ENCODE results near the gene FAM53B.
"Not testable (repeated sequence)": the region's sequence is repeated elsewhere in the genome, so short reads cannot be mapped to it uniquely, and the experiment has no call there.

Gene FAM53B

GRCh38 chr10:124588736-124589490 is 155.3 kb downstream of the FAM53B start:
- Histone ChIP-seq H3K9me3 (replicated peaks; ENCODE audit: insufficient read depth, low read length) (no peaks in the 10 kb centered on the region), H3K9ac (ENCODE audit: low read length) (no peak overlapping the region), H3K4me3 (ENCODE audit: low read length) (no peak overlapping the region), H4K20me1 (ENCODE audit: insufficient read depth, low read length) (no peaks in the 10 kb centered on the region), H3K4me2 (ENCODE audit: low read depth, low read length) (no peak overlapping the region), H3K27me3 (replicated peaks; ENCODE audit: insufficient read depth, low read length) (peaks cover 11% of the 10 kb centered on the region; the same call in 1 of the 2 replicates), H3K4me1 (ENCODE audit: low read length) (0 out of 2 replicates have a peak, but pooled peaks cover 4% of the 10 kb centered on the region), H3K79me2 (ENCODE audit: low read length) (no peaks in the 10 kb centered on the region), H3K9me2 (replicated peaks; ENCODE audit: insufficient read depth, low read length) (no peaks in the 10 kb centered on the region), H2AFZ (ENCODE audit: low read length) (no peak overlapping the region), H3F3A (ENCODE audit: insufficient read depth, low read length) (no peaks in the 10 kb centered on the region), H3K36me3 (replicated peaks; ENCODE audit: insufficient read depth, low read length) (no peaks in the 10 kb centered on the region), H3K27ac (ENCODE audit: low read length) (no peak overlapping the region)
- TF ChIP-seq EZH2phosphoT487 (IDR thresholded peaks at IDR 0.05; ENCODE audit: low read length), result no peak
- TF ChIP-seq CTCF (IDR thresholded peaks at IDR 0.05; ENCODE audit: low read length), result no peak
- no peak for TF ChIP-seq EZH2 (optimal IDR thresholded peaks at IDR 0.05; ENCODE audit: low read depth, low read length)
- DNase-seq, result no peak

GRCh38 chr10:124588341-124588735 is 155.8 kb downstream of the FAM53B start:
- not testable (repeated sequence) for DNase-seq; H3K9me2 ChIP-seq (replicated peaks; ENCODE audit: insufficient read depth, low read length); H3K4me2 ChIP-seq (ENCODE audit: low read depth, low read length); H3K36me3 ChIP-seq (replicated peaks; ENCODE audit: insufficient read depth, low read length); H3K27ac ChIP-seq (ENCODE audit: low read length); H3K9me3 ChIP-seq (replicated peaks; ENCODE audit: insufficient read depth, low read length); H4K20me1 ChIP-seq (ENCODE audit: insufficient read depth, low read length); H3F3A ChIP-seq (ENCODE audit: insufficient read depth, low read length); H2AFZ ChIP-seq (ENCODE audit: low read length); H3K79me2 ChIP-seq (ENCODE audit: low read length); H3K9ac ChIP-seq (ENCODE audit: low read length); H3K4me3 ChIP-seq (ENCODE audit: low read length); H3K4me1 ChIP-seq (ENCODE audit: low read length)
- H3K27me3 ChIP-seq (replicated peaks; ENCODE audit: insufficient read depth, low read length), result peaks cover 11% of the 10 kb centered on the region; the same call in 1 of the 2 replicates

GRCh38 chr10:124587811-124588211 is 156.4 kb downstream of the FAM53B start:
- no peak overlapping the region for H3K27ac ChIP-seq (ENCODE audit: low read length)
- H3K9me2 ChIP-seq (replicated peaks; ENCODE audit: insufficient read depth, low read length), result no peaks in the 10 kb centered on the region
- no peaks in the 10 kb centered on the region for H3F3A ChIP-seq (ENCODE audit: insufficient read depth, low read length)
- H3K79me2 ChIP-seq (ENCODE audit: low read length), result no peaks in the 10 kb centered on the region
- H4K20me1 ChIP-seq (ENCODE audit: insufficient read depth, low read length), result no peaks in the 10 kb centered on the region
- H3K9me3 ChIP-seq (replicated peaks; ENCODE audit: insufficient read depth, low read length), result no peaks in the 10 kb centered on the region
- no peak overlapping the region for H2AFZ ChIP-seq (ENCODE audit: low read length)
- H3K9ac ChIP-seq (ENCODE audit: low read length), result no peak overlapping the region
- no peak for TF ChIP-seq EZH2 (optimal IDR thresholded peaks at IDR 0.05; ENCODE audit: low read depth, low read length)
- H3K4me2 ChIP-seq (ENCODE audit: low read depth, low read length), result no peak overlapping the region
- no peaks in the 10 kb centered on the region for H3K36me3 ChIP-seq (replicated peaks; ENCODE audit: insufficient read depth, low read length)
- no peak overlapping the region for H3K4me3 ChIP-seq (ENCODE audit: low read length)
- DNase-seq, result no peak
- H3K4me1 ChIP-seq (ENCODE audit: low read length), result 0 out of 2 replicates have a peak, but pooled peaks cover 4% of the 10 kb centered on the region
- peaks cover 11% of the 10 kb centered on the region; the same call in 1 of the 2 replicates for H3K27me3 ChIP-seq (replicated peaks; ENCODE audit: insufficient read depth, low read length)

GRCh38 chr10:124586142-124586541 is 158.0 kb downstream of the FAM53B start:
- no peaks in the 10 kb centered on the region for H3K9me2 ChIP-seq (replicated peaks; ENCODE audit: insufficient read depth, low read length)
- no peaks in the 10 kb centered on the region for H3K27me3 ChIP-seq (replicated peaks; ENCODE audit: insufficient read depth, low read length)
- H3K9me3 ChIP-seq (replicated peaks; ENCODE audit: insufficient read depth, low read length), result no peaks in the 10 kb centered on the region
- no peak overlapping the region for H2AFZ ChIP-seq (ENCODE audit: low read length)
- no peaks in the 10 kb centered on the region for H4K20me1 ChIP-seq (ENCODE audit: insufficient read depth, low read length)
- DNase-seq, result no peak
- H3K79me2 ChIP-seq (ENCODE audit: low read length), result no peaks in the 10 kb centered on the region
- H3K4me1 ChIP-seq (ENCODE audit: low read length), result 0 out of 2 replicates have a peak, but pooled peaks cover 4% of the 10 kb centered on the region
- no peak overlapping the region for H3K9ac ChIP-seq (ENCODE audit: low read length)
- H3K4me2 ChIP-seq (ENCODE audit: low read depth, low read length), result no peak overlapping the region
- no peaks in the 10 kb centered on the region for H3F3A ChIP-seq (ENCODE audit: insufficient read depth, low read length)
- H3K27ac ChIP-seq (ENCODE audit: low read length), result no peak overlapping the region
- H3K4me3 ChIP-seq (ENCODE audit: low read length), result no peak overlapping the region
- no peak for TF ChIP-seq EZH2phosphoT487 (IDR thresholded peaks at IDR 0.05; ENCODE audit: low read length)
- TF ChIP-seq CTCF (IDR thresholded peaks at IDR 0.05; ENCODE audit: low read length), result no peak
- no peak for TF ChIP-seq EZH2 (optimal IDR thresholded peaks at IDR 0.05; ENCODE audit: low read depth, low read length)
- no peaks in the 10 kb centered on the region for H3K36me3 ChIP-seq (replicated peaks; ENCODE audit: insufficient read depth, low read length)

Measured in MM.1S (cell line).